Esophagus muscularis mucosa (tissue), 4 donors: ENCODE results near the gene ABCA2. TPM values are rescaled to one million over a fixed set of nuclear protein-coding genes. Genes with fewer than 3 reads are reported as not detected.

Experiments
- DNase-seq: peaks from one replicate; pipeline ENCODE4 v3.0.0-alpha.2; 2017; ENCODE audit errors: extremely low spot score
- H3K27ac ChIP-seq, 4 donors: fragments of 200-600 bp; sonication (generic); replicated peaks in 1 of 4; 1 replicate in 3 of 4; 2 replicates in 1 of 4; pipeline ENCODE4 v1.5.1; 2016 to 2019; ENCODE audit warnings: mild to moderate bottlenecking in 1 of 4
- H3K27me3 ChIP-seq, 4 donors: fragments of 200-600 bp; sonication (generic); one replicate each; pipeline versions ENCODE4 v1.5.1 to v1.6.0; 2016 to 2019
- H3K36me3 ChIP-seq, 4 donors: fragments of 200-600 bp; sonication (generic); one replicate each; pipeline ENCODE4 v1.5.1; 2016 to 2019
- H3K4me1 ChIP-seq, 4 donors: fragments of 200-600 bp; sonication (generic); one replicate each; pipeline ENCODE4 v1.5.1; 2016 to 2019
- H3K4me3 ChIP-seq, 4 donors: fragments of 200-600 bp; sonication (generic); 1 replicate in 2 of 4; 2 replicates in 2 of 4; pipeline ENCODE4 v1.5.1; 2016 to 2019; ENCODE audit warnings: mild to moderate bottlenecking in 4 of 4, moderate library complexity in 1 of 4
- H3K9me3 ChIP-seq, 4 donors: fragments of 200-600 bp; sonication (generic); 1 replicate in 3 of 4; 2 replicates in 1 of 4; pipeline ENCODE4 v1.5.1; 2016 to 2019
- CTCF ChIP-seq, 3 experiments: fragments of 200-600 bp in 2 of 3; fragments of 450-650 bp in 1 of 3; sonication (generic) in 2 of 3; IDR thresholded peaks; one replicate each; pipeline ENCODE4 v1.5.1; 2017 to 2019; ENCODE audit warnings: antibody characterized with exemption in 3 of 3, mild to moderate bottlenecking in 2 of 3, moderate library complexity in 1 of 3
- EP300 ChIP-seq: sonication (generic); formaldehyde crosslinking; IDR thresholded peaks from one replicate; pipeline ENCODE4 v1.6.1; 2017; ENCODE audit warnings: antibody characterized with exemption
- POLR2A ChIP-seq: fragments of 450-650 bp; IDR thresholded peaks from one replicate; pipeline ENCODE4 v1.6.1; 2017; ENCODE audit warnings: antibody characterized with exemption, moderate library complexity, mild to moderate bottlenecking, low read depth
- POLR2AphosphoS5 ChIP-seq, 2 donors: sonication (generic); formaldehyde crosslinking; IDR thresholded peaks; one replicate each; pipeline ENCODE4 v1.6.1; 2017; ENCODE audit warnings: antibody characterized with exemption in 2 of 2
- WGBS: methylation state at CpG from one replicate; pipeline ENCODE4 v1.1.5; 2018; 5-methylcytosine and 5-hydroxymethylcytosine counted together
- intact Hi-C: fragments of 100-400 bp; cut with DNase I; formaldehyde crosslinking; loops from one replicate; pipeline ENCODE4 v1.15.1; 2023
- total RNA-seq, 4 donors: library from RNA; depleted of rRNA; stranded (reverse); fragments of >200 nt; gene quantifications; one replicate each; pipeline versions ENCODE4 v1.1.0 to v1.2.1, GENCODE V29; 2016

Gene ABCA2
- total RNA-seq, 4 donors from 2014 or later, result 17.4 to 30.9 (median 21.6) TPM

GRCh38 chr9:136996361-136997292 is 31.4 kb downstream of the ABCA2 start, which contains the start of gene CLIC3:
Gene CLIC3, minus strand, starts transcription at chr9:136996568. Its CDS starts 25 bp downstream, at chr9:136996543.
- peaks cover 0 to 60% (median 14%) of the 10 kb centered on the region in 4 donors for H3K27me3 ChIP-seq
- peak; percentile 93 for DNase-seq
- intact Hi-C loops, result no loop called here
- H3K27ac ChIP-seq, result no peak within 1 kb of the TSS
- peaks cover 27 to 53% (median 45%) of the 10 kb centered on the region in 4 donors for H3K4me1 ChIP-seq
- peaks cover 4 to 18% (median 14%) of the 10 kb centered on the region in 4 donors for H3K36me3 ChIP-seq
- TF ChIP-seq POLR2A, result no peak
- TF ChIP-seq CTCF (IDR thresholded peaks at IDR 0.05), result no peak
- TF ChIP-seq POLR2AphosphoS5 (IDR thresholded peaks at IDR 0.05), result no peak
- TF ChIP-seq EP300, result no peak
- H3K4me3 ChIP-seq, result peak within 1 kb of the TSS in 3 of 4 donors; percentile 12 to 38 (median 15)
- H3K9me3 ChIP-seq, result no peaks in the 10 kb centered on the region
- WGBS, result 44% methylated on average over 10 of the region's 35 CpGs

- no peaks in the 10 kb centered on the region for H3K9me3 ChIP-seq
- peak overlapping the region in 3 of 4 donors; percentile 10 to 38 (median 12) for H3K4me3 ChIP-seq
- TF ChIP-seq EP300 (no peak), POLR2AphosphoS5 (IDR thresholded peaks at IDR 0.05) (no peak), POLR2A (no peak)
- 22% methylated on average over 6 of the region's 12 CpGs for WGBS
- intact Hi-C loops, result no loop called here
- H3K27ac ChIP-seq, result no peak overlapping the region
- peaks cover 4 to 18% (median 14%) of the 10 kb centered on the region in 4 donors for H3K36me3 ChIP-seq
- peaks cover 32 to 57% (median 48%) of the 10 kb centered on the region in 4 donors for H3K4me1 ChIP-seq
- H3K27me3 ChIP-seq, result peaks cover 0 to 60% (median 14%) of the 10 kb centered on the region in 4 donors
- DNase-seq, result no peak
Measured at GRCh38 chr9:136995772-136996311, 32.2 kb downstream of the ABCA2 start.

- Histone ChIP-seq H3K36me3 (peaks cover 4 to 18% (median 14%) of the 10 kb centered on the region in 4 donors), H3K4me1 (peaks cover 32 to 57% (median 48%) of the 10 kb centered on the region in 4 donors), H3K4me3 (peak overlapping the region in 3 of 4 donors; percentile 4 to 38 (median 10)), H3K9me3 (no peaks in the 10 kb centered on the region), H3K27ac (no peak overlapping the region), H3K27me3 (peaks cover 0 to 60% (median 14%) of the 10 kb centered on the region in 4 donors)
- TF ChIP-seq EP300, result no peak
- no peak for TF ChIP-seq CTCF (IDR thresholded peaks at IDR 0.05)
- no peak for TF ChIP-seq POLR2A
- TF ChIP-seq POLR2AphosphoS5 (IDR thresholded peaks at IDR 0.05), result no peak
- intact Hi-C loops, result no loop called here
- DNase-seq, result no peak
- 40% methylated on average over 20 of the region's 30 CpGs for WGBS
Measured at GRCh38 chr9:136995362-136995761, 32.7 kb downstream of the ABCA2 start.

- intact Hi-C loops, result loop anchor here (5.0 kb wide), 1 partner anchor 48 kb away; the partner anchor contains the start of gene C8G
- Histone ChIP-seq H3K36me3 (peaks cover 4 to 18% (median 14%) of the 10 kb centered on the region in 4 donors), H3K4me1 (peaks cover 32 to 57% (median 48%) of the 10 kb centered on the region in 4 donors), H3K4me3 (peak overlapping the region in 1 of 4 donors; percentile 10), H3K9me3 (no peaks in the 10 kb centered on the region), H3K27ac (no peak overlapping the region), H3K27me3 (peaks cover 0 to 60% (median 14%) of the 10 kb centered on the region in 4 donors)
- WGBS, result no CpG with 5 or more reads among the region's 40 CpGs
- no peak for DNase-seq
- no peak for TF ChIP-seq POLR2A
- TF ChIP-seq POLR2AphosphoS5 (IDR thresholded peaks at IDR 0.05), result no peak
- no peak for TF ChIP-seq EP300
- TF ChIP-seq CTCF (IDR thresholded peaks at IDR 0.05), result no peak
Measured at GRCh38 chr9:136994888-136995230, 33.2 kb downstream of the ABCA2 start.
